HL-60 (cell line): ENCODE measurements around the gene ARHGAP18.

Experiments used
- REST ChIP-seq: IDR thresholded peaks from 2 replicates; pipeline ENCODE4 v1.6.1; 2012; ENCODE audit warnings: low read depth; ENCODE audit not compliant: insufficient replicate concordance
- TF ChIP-seq, protein P1 (sequence below): IDR thresholded peaks from one replicate; pipeline ENCODE4 v1.5.1; 2011; ENCODE audit warnings: low read length, control low read depth, inconsistent platforms; ENCODE audit not compliant: insufficient read depth

DNA sequence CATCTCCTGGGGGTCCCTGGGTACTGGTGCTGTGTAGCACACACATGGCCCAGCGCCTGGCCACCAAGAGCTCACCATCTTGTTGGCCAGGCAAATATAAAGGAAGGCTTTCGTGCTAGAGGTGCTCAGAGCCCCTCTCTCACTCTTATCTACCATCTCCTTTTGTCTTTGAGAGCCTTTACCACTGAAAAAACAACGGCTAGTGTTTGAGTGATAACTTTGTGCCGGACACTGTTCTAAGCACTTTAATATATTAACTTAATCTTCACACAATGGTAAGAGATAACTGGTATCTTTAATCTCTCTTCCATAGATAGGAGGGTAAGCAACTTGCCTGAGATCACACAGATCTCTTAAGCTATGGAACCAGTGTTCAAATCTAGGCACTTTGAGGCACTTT, 21.5 kb upstream of the ARHGAP18 start:
- TF ChIP-seq, protein P1, sequence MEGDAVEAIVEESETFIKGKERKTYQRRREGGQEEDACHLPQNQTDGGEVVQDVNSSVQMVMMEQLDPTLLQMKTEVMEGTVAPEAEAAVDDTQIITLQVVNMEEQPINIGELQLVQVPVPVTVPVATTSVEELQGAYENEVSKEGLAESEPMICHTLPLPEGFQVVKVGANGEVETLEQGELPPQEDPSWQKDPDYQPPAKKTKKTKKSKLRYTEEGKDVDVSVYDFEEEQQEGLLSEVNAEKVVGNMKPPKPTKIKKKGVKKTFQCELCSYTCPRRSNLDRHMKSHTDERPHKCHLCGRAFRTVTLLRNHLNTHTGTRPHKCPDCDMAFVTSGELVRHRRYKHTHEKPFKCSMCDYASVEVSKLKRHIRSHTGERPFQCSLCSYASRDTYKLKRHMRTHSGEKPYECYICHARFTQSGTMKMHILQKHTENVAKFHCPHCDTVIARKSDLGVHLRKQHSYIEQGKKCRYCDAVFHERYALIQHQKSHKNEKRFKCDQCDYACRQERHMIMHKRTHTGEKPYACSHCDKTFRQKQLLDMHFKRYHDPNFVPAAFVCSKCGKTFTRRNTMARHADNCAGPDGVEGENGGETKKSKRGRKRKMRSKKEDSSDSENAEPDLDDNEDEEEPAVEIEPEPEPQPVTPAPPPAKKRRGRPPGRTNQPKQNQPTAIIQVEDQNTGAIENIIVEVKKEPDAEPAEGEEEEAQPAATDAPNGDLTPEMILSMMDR = no peak
- no peak for TF ChIP-seq REST
